Measurements from ENCODE around the gene DUSP28.
A peak's percentile ranks its signal among the peaks of the same experiment; 100 is the strongest.

Gene DUSP28

DNA sequence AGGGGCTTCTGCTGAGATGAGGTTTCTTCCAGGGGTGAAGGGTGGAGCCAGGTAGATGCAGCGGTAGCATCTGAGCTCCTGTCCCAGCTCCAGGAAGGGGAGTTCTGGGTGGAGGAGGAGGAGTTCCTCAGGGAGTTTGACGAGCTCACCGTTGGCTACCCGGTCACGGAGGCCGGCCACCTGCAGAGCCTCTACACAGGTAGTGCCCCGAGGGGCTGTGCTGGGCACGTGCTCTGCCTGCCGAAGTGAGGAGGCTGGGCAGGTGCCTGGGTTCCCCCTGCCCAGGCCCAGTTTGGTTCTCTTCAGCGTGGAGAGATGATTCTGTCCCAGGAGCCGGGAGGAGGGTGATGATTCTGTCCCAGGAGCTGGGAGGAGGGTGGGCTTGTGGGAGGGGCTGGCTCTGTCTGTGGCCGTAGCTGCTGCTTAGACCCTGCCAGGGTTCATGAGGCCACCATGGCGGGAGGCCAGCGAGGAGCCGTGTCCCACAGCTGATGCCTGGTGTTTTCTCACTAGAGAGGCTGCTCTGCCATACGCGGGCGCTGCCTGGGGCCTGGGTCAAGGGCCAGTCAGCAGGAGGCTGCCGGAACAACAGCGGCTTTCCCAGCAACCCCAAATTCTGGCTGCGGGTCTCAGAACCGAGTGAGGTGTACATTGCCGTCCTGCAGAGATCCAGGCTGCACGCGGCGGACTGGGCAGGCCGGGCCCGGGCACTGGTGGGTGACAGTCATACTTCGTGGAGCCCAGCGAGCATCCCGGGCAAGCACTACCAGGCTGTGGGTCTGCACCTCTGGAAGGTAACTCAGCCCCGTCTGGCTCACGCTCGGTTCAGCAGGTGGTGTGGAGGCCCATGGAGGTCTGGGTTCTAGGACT is 34.6 kb downstream of the DUSP28 start:
- H3K9me3 ChIP-seq (ENCODE audit: control insufficient read depth in 2 of 2, low read length in 2 of 2): no peaks in the 10 kb centered on the region
- no peak overlapping the region for H3K9ac ChIP-seq (ENCODE audit: low read length in 2 of 2)
- no peak overlapping the region for H3K27ac ChIP-seq (ENCODE audit: low read length)
- H3K27me3 ChIP-seq (ENCODE audit: control insufficient read depth in 1 of 2, insufficient read depth in 2 of 2, low read length in 2 of 2): no peaks in the 10 kb centered on the region
- peaks cover 14 to 18% of the 10 kb centered on the region in 2 donors for H3K36me3 ChIP-seq (ENCODE audit: control insufficient read depth in 2 of 2, insufficient read depth in 2 of 2, low read length in 2 of 2)
- H3K4me1 ChIP-seq (ENCODE audit: control insufficient read depth, insufficient read depth, low read length): peaks cover 29% of the 10 kb centered on the region
- H3K4me3 ChIP-seq (ENCODE audit: low read length in 2 of 2): no peak overlapping the region

DNA sequence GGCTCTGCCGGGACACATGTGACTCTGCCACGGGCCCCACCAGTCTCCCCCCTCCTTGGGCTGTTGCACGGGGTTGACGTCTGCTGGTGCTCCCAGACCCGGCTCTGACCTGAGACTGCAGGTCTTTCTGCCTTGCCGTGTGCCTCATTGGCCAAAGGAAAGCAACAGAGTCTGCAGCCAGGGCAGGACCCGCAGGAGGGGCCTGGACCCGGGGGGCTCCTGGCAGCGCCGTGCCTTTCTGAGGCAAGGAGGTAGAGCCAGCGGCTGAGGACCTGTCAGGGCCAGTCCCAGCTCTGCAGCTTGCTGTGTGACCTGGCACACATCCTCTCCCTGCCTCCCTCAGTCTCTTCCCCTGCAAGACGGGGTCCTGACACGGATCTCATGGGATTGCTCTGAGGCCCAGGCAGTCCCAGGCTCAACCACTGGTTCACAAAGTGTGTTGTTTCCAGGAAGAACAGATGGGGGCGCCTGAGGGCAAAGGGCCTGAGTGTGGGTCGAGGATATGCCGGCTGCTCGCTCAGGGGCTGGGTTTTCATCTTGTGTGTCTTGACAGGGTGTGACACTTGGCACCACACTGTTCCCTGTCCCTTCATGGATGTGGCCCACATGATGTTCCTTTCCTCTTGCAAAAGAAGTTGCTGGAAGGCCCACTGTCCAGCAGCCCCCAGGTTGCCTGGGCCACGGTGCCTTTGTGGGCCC is 35.4 kb downstream of the DUSP28 start:
- no peaks in the 10 kb centered on the region for H3K27me3 ChIP-seq (ENCODE audit: control insufficient read depth in 1 of 2, insufficient read depth in 2 of 2, low read length in 2 of 2)
- peak overlapping the region in 1 of 2 donors; percentile 52 for H3K4me3 ChIP-seq (ENCODE audit: low read length in 2 of 2)
- peaks cover 14 to 20% of the 10 kb centered on the region in 2 donors for H3K36me3 ChIP-seq (ENCODE audit: control insufficient read depth in 2 of 2, insufficient read depth in 2 of 2, low read length in 2 of 2)
- H3K4me1 ChIP-seq (ENCODE audit: control insufficient read depth, insufficient read depth, low read length): peaks cover 29% of the 10 kb centered on the region
- no peaks in the 10 kb centered on the region for H3K9me3 ChIP-seq (ENCODE audit: control insufficient read depth in 2 of 2, low read length in 2 of 2)
- peak overlapping the region in 1 of 2 donors; percentile 51 for H3K9ac ChIP-seq (ENCODE audit: low read length in 2 of 2)
- peak overlapping the region; percentile 41 for H3K27ac ChIP-seq (ENCODE audit: low read length)

DNA sequence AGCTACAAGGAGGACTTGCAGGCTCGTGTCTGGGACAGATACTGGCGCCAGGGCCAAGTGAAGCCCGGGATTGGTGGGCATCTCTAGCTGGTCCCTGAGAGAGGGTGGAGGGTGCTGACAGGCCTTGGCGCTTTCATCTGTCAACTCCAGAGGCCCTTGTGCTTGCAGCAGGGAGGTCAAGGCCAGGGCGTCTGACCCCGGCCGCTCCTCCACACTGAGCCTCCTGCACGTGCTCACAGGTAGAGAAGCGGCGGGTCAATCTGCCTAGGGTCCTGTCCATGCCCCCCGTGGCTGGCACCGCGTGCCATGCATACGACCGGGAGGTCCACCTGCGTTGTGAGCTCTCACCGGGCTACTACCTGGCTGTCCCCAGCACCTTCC is 35.9 kb downstream of the DUSP28 start:
- peak overlapping the region; percentile 41 for H3K27ac ChIP-seq (ENCODE audit: low read length)
- no peaks in the 10 kb centered on the region for H3K9me3 ChIP-seq (ENCODE audit: control insufficient read depth in 2 of 2, low read length in 2 of 2)
- H3K4me1 ChIP-seq (ENCODE audit: control insufficient read depth, insufficient read depth, low read length): peaks cover 29% of the 10 kb centered on the region
- H3K27me3 ChIP-seq (ENCODE audit: control insufficient read depth in 1 of 2, insufficient read depth in 2 of 2, low read length in 2 of 2): no peaks in the 10 kb centered on the region
- peaks cover 9 to 16% of the 10 kb centered on the region in 2 donors for H3K36me3 ChIP-seq (ENCODE audit: control insufficient read depth in 2 of 2, insufficient read depth in 2 of 2, low read length in 2 of 2)
- peak overlapping the region in 1 of 2 donors; percentile 52 for H3K4me3 ChIP-seq (ENCODE audit: low read length in 2 of 2)
- peak overlapping the region in 1 of 2 donors; percentile 51 for H3K9ac ChIP-seq (ENCODE audit: low read length in 2 of 2)

DNA sequence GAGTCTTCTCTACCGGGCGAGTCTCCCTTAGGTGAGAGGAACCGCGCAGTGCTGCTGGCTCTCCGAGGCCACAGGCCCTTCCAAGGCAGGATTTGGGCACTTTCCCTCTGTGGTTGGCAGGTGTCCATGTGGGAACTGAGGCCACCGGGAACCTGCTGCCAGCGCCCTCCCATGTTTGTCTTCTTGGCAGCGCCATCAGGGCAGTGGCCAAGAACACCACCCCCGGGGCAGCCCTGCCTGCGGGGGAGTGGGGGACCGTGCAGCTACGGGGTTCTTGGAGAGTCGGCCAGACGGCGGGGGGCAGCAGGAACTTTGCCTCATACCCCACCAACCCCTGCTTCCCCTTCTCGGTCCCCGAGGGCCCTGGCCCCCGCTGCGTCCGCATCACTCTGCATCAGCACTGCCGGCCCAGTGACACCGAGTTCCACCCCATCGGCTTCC is 36.4 kb downstream of the DUSP28 start:
- Histone ChIP-seq H3K36me3 (ENCODE audit: control insufficient read depth in 2 of 2, insufficient read depth in 2 of 2, low read length in 2 of 2) (peaks cover 6 to 11% of the 10 kb centered on the region in 2 donors), H3K9me3 (ENCODE audit: control insufficient read depth in 2 of 2, low read length in 2 of 2) (no peaks in the 10 kb centered on the region), H3K4me3 (ENCODE audit: low read length in 2 of 2) (peak overlapping the region in 1 of 2 donors; percentile 52), H3K27me3 (ENCODE audit: control insufficient read depth in 1 of 2, insufficient read depth in 2 of 2, low read length in 2 of 2) (no peaks in the 10 kb centered on the region), H3K9ac (ENCODE audit: low read length in 2 of 2) (peak overlapping the region in 1 of 2 donors; percentile 51), H3K27ac (ENCODE audit: low read length) (peak overlapping the region; percentile 41), H3K4me1 (ENCODE audit: control insufficient read depth, insufficient read depth, low read length) (peaks cover 29% of the 10 kb centered on the region)

DNA sequence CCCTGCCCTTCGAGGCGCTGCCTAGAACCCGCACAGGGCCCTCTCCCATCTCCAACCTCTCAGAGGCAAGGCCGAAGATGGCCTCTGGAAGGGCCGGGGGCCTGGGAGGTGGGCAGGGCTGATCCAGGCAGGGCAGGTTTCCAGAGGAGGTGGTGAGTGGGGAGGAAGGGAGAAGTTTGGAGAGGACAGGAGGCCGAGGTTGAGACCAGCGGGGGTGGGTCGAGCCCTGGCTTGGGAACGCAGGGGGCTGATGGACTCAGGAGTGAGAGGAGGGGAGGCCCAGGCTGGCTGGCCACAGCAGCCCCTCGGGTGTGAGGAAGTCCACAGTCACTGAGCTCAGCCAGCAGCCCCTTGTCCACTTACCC is 36.9 kb downstream of the DUSP28 start:
- H3K27ac ChIP-seq (ENCODE audit: low read length): peak overlapping the region; percentile 37
- peak overlapping the region in 1 of 2 donors; percentile 52 for H3K4me3 ChIP-seq (ENCODE audit: low read length in 2 of 2)
- H3K4me1 ChIP-seq (ENCODE audit: control insufficient read depth, insufficient read depth, low read length): peaks cover 29% of the 10 kb centered on the region
- H3K27me3 ChIP-seq (ENCODE audit: control insufficient read depth in 1 of 2, insufficient read depth in 2 of 2, low read length in 2 of 2): no peaks in the 10 kb centered on the region
- no peaks in the 10 kb centered on the region for H3K9me3 ChIP-seq (ENCODE audit: control insufficient read depth in 2 of 2, low read length in 2 of 2)
- H3K36me3 ChIP-seq (ENCODE audit: control insufficient read depth in 2 of 2, insufficient read depth in 2 of 2, low read length in 2 of 2): peaks cover 4 to 10% of the 10 kb centered on the region in 2 donors
- H3K9ac ChIP-seq (ENCODE audit: low read length in 2 of 2): no peak overlapping the region

DNA sequence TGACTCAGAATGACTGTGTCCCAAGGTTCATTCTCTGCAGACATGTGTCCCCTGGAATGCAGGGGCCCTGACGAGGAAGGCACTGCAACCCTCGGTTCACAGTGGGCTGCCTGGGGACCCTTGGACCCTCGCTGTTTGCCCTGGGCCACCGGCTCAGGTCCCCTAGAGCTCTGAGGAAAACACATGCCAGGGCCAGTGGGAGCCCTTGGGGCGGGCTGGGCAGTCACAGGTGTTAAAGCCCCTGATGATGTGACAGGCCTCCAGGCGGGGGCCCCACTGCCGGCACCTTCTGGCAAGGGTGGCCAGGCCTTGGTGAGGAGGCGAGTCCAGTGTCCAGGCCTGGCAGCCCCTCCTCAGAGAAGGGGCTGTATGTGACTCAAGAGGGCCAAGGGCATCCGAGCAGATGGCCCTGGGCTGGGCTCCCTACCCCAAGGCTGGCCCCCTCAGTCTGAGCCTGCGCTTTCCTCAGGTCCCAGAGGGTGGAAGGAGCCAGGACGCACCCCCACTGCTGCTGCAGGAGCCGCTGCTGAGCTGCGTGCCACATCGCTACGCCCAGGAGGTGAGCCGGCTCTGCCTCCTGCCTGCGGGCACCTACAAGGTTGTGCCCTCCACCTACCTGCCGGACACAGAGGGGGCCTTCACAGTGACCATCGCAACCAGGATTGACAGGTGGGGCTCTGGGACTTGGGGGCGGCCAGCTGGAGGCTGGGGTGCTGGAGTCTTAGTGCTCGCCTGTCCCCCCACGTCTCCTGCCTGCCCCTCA is 37.4 kb downstream of the DUSP28 start:
- peaks cover 0 to 10% of the 10 kb centered on the region in 2 donors for H3K36me3 ChIP-seq (ENCODE audit: control insufficient read depth in 2 of 2, insufficient read depth in 2 of 2, low read length in 2 of 2)
- peaks cover 29% of the 10 kb centered on the region for H3K4me1 ChIP-seq (ENCODE audit: control insufficient read depth, insufficient read depth, low read length)
- peak overlapping the region; percentile 37 for H3K27ac ChIP-seq (ENCODE audit: low read length)
- no peaks in the 10 kb centered on the region for H3K27me3 ChIP-seq (ENCODE audit: control insufficient read depth in 1 of 2, insufficient read depth in 2 of 2, low read length in 2 of 2)
- H3K9me3 ChIP-seq (ENCODE audit: control insufficient read depth in 2 of 2, low read length in 2 of 2): no peaks in the 10 kb centered on the region
- H3K4me3 ChIP-seq (ENCODE audit: low read length in 2 of 2): no peak overlapping the region
- H3K9ac ChIP-seq (ENCODE audit: low read length in 2 of 2): no peak overlapping the region

DNA sequence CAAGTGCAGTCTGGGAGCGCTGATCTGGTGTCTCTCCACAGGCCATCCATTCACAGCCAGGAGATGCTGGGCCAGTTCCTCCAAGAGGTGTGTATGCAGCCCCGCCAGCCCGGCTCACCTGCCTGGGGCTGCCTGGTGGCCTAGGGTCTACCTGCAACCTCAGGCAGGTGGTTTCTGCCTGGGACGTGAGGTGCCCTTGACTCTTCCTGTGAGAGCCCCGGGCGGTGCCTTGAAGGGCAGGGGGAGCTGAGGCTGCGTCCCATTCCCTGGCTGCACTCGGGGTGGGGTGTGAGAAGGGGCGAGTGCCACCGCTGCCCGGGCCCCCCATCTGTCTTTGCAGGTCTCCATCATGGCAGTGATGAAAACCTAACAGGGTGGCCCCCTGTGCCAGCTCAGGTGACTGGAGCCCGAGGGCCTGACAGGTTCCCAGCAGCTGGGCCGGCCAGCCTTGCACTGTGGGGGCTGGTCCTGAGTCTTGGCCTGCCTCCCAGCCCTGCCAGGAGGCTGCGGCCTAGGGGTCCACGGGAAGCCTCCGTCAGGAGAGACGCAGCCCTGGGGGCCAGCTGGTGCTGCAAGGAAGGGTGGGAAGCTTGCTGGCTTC is 38.3 kb downstream of the DUSP28 start:
- H3K27ac ChIP-seq (ENCODE audit: low read length): no peak overlapping the region
- peaks cover 0 to 10% of the 10 kb centered on the region in 2 donors for H3K36me3 ChIP-seq (ENCODE audit: control insufficient read depth in 2 of 2, insufficient read depth in 2 of 2, low read length in 2 of 2)
- no peak overlapping the region for H3K4me3 ChIP-seq (ENCODE audit: low read length in 2 of 2)
- H3K27me3 ChIP-seq (ENCODE audit: control insufficient read depth in 1 of 2, insufficient read depth in 2 of 2, low read length in 2 of 2): no peaks in the 10 kb centered on the region
- no peaks in the 10 kb centered on the region for H3K9me3 ChIP-seq (ENCODE audit: control insufficient read depth in 2 of 2, low read length in 2 of 2)
- no peak overlapping the region for H3K9ac ChIP-seq (ENCODE audit: low read length in 2 of 2)
- peaks cover 29% of the 10 kb centered on the region for H3K4me1 ChIP-seq (ENCODE audit: control insufficient read depth, insufficient read depth, low read length)

DNA sequence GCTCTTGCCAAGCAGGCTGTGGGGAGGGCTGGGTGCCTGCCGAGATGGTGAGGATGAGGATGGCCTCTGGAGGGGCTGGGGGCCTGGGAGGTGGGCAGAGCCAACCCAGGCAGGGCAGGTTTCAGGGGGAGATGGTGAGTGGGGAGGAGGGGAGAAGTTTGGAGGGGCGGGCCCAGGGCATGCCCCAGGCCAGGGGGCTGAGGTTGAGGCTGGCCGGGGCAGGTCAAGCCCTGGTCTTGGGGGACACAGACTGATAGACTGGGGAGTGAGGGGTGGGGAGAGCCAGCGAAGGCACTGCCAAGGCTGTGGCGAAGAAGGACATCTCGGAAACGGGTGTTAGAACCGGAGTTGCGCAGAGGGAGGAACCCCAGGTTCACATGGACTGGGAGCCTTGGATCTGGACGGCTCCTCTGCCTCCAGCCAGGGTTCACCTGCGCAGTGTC is 39.0 kb downstream of the DUSP28 start:
- no peak overlapping the region for H3K9ac ChIP-seq (ENCODE audit: low read length in 2 of 2)
- H3K9me3 ChIP-seq (ENCODE audit: control insufficient read depth in 2 of 2, low read length in 2 of 2): no peaks in the 10 kb centered on the region
- no peak overlapping the region for H3K4me3 ChIP-seq (ENCODE audit: low read length in 2 of 2)
- H3K27ac ChIP-seq (ENCODE audit: low read length): no peak overlapping the region
- peaks cover 0 to 10% of the 10 kb centered on the region in 2 donors for H3K36me3 ChIP-seq (ENCODE audit: control insufficient read depth in 2 of 2, insufficient read depth in 2 of 2, low read length in 2 of 2)
- no peaks in the 10 kb centered on the region for H3K27me3 ChIP-seq (ENCODE audit: control insufficient read depth in 1 of 2, insufficient read depth in 2 of 2, low read length in 2 of 2)
- H3K4me1 ChIP-seq (ENCODE audit: control insufficient read depth, insufficient read depth, low read length): peaks cover 26% of the 10 kb centered on the region

DNA sequence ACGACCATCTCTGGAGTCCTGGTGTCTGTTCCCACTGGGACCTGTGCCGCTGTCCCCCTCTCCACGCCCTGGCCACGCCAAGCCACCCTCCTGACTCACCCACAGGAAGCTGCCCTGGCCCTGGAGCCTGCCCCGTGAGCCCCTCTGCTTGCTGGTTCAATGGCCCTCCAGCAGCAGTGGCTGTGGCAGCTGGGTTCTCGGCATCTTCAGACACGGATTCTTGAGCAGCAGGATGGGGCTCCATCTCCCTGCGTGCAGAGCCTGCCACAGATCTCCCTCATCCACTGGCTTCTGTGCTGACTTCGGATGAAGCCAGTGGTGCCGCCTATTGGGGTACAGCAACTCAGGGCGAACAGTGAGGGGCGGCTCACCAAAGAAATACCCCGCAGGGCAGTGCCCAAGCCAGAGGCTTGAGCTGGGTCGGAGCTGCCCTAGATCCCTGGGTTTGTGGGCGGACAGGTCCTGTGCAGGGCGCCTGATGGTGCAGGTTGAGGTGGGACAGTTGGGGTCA is 40.3 kb downstream of the DUSP28 start:
- peaks cover 0 to 10% of the 10 kb centered on the region in 2 donors for H3K36me3 ChIP-seq (ENCODE audit: control insufficient read depth in 2 of 2, insufficient read depth in 2 of 2, low read length in 2 of 2)
- H3K9ac ChIP-seq (ENCODE audit: low read length in 2 of 2): no peak overlapping the region
- no peaks in the 10 kb centered on the region for H3K9me3 ChIP-seq (ENCODE audit: control insufficient read depth in 2 of 2, low read length in 2 of 2)
- no peaks in the 10 kb centered on the region for H3K27me3 ChIP-seq (ENCODE audit: control insufficient read depth in 1 of 2, insufficient read depth in 2 of 2, low read length in 2 of 2)
- no peak overlapping the region for H3K27ac ChIP-seq (ENCODE audit: low read length)
- H3K4me3 ChIP-seq (ENCODE audit: low read length in 2 of 2): no peak overlapping the region
- peaks cover 20% of the 10 kb centered on the region for H3K4me1 ChIP-seq (ENCODE audit: control insufficient read depth, insufficient read depth, low read length)

Measured in stomach smooth muscle (tissue), 2 donors.